OCI-LY1 (cell line): ENCODE results near the gene VENTX.

ENCODE experiments used
- EZH2 ChIP-seq: fragments of 200-600 bp; sonication (generic), shearing (Covaris generic); IDR thresholded peaks from 2 replicates; pipeline ENCODE4 v1.8.0; 2017; ENCODE audit warnings: borderline replicate concordance, mixed run types, mild to moderate bottlenecking, antibody characterized with exemption, low read length, moderate library complexity, mixed read lengths
- TF ChIP-seq, protein P1 (sequence below): fragments of 200-600 bp; sonication (generic), shearing (Covaris generic); IDR thresholded peaks from 2 replicates; pipeline ENCODE4 v1.5.1; 2017; ENCODE audit warnings: mild to moderate bottlenecking, antibody characterized with exemption, low read length, moderate library complexity, mixed read lengths

DNA sequence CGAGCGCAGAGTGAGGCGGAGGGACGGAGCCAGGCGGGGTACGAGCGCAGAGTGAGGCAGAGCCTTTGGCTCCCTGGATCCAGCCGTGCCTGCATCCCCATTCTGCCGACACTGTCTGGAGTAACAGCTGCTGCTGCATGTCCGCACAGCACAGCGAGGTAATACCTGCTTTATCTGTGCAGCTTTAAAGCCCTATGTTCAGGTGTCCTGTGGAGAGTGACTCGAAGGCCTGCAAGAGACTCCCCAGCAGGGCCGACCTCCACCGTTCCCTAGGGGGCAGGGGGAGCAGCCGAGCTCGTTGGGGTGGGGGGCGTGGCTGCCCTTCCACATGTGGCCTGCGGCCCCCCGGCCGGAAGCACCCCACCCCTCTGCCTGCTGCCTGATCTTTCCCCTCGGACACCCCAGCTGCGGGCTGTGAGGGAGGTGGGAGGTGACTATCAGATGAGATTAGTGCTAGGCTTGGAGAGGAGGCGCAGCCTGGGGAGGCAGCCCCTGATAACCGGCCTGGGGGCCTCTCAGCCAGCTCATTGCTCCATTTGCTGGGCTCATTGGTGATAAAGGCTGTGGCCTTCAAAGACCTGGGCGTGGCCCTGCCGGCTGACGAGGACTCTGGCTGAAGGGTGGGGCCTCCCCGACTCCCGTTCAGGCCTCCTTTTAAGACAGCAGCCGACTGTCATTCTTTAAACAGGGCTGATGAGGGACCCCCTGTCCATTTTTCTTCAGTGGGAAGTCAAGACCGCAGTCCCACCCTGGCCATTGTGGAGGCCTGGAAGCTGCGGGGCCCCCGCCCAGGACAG, 8.0 kb downstream of the VENTX start:
- TF ChIP-seq, protein P1, sequence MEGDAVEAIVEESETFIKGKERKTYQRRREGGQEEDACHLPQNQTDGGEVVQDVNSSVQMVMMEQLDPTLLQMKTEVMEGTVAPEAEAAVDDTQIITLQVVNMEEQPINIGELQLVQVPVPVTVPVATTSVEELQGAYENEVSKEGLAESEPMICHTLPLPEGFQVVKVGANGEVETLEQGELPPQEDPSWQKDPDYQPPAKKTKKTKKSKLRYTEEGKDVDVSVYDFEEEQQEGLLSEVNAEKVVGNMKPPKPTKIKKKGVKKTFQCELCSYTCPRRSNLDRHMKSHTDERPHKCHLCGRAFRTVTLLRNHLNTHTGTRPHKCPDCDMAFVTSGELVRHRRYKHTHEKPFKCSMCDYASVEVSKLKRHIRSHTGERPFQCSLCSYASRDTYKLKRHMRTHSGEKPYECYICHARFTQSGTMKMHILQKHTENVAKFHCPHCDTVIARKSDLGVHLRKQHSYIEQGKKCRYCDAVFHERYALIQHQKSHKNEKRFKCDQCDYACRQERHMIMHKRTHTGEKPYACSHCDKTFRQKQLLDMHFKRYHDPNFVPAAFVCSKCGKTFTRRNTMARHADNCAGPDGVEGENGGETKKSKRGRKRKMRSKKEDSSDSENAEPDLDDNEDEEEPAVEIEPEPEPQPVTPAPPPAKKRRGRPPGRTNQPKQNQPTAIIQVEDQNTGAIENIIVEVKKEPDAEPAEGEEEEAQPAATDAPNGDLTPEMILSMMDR = no peak
- no peak for TF ChIP-seq EZH2
